HG02870 (cell line): ENCODE results near the gene ADGRD1.

Experiments used
- ATAC-seq: cut with Tn5 transposase; IDR thresholded peaks from one replicate; pipeline ENCODE4 v1.9.1; 2021; ENCODE audit warnings: mild to moderate bottlenecking, moderate library complexity; ENCODE audit not compliant: unreplicated experiment

Gene ADGRD1

GRCh38 chr12:131130311-131130911, 176.7 kb downstream of the ADGRD1 start:
- ATAC-seq, result no peak

GRCh38 chr12:131131077-131131807, 177.5 kb downstream of the ADGRD1 start:
- ATAC-seq, result no peak

GRCh38 chr12:131131808-131132117, 178.1 kb downstream of the ADGRD1 start:
- ATAC-seq, result no peak

- peak; percentile 76 for ATAC-seq
These were observed 178.6 kb downstream of the ADGRD1 start for GRCh38 chr12:131132118-131132892.

GRCh38 chr12:131133015-131133905, 179.6 kb downstream of the ADGRD1 start:
- no peak for ATAC-seq

GRCh38 chr12:131133994-131134393, 180.3 kb downstream of the ADGRD1 start:
- ATAC-seq, result no peak

- no peak for ATAC-seq
These were observed 181.0 kb downstream of the ADGRD1 start for GRCh38 chr12:131134523-131135310.

GRCh38 chr12:131135311-131135785, 181.6 kb downstream of the ADGRD1 start:
- no peak for ATAC-seq

GRCh38 chr12:131135786-131136538, 182.3 kb downstream of the ADGRD1 start:
- ATAC-seq, result no peak

- ATAC-seq, result no peak
These were observed 182.8 kb downstream of the ADGRD1 start for GRCh38 chr12:131136539-131136872.

- ATAC-seq, result no peak
These were observed 183.5 kb downstream of the ADGRD1 start for GRCh38 chr12:131137009-131137835.

GRCh38 chr12:131137836-131138637, 184.3 kb downstream of the ADGRD1 start:
- ATAC-seq, result no peak

- ATAC-seq, result no peak
These were observed 185.1 kb downstream of the ADGRD1 start for GRCh38 chr12:131138638-131139362.

GRCh38 chr12:131139363-131140068, 185.8 kb downstream of the ADGRD1 start:
- no peak for ATAC-seq

- ATAC-seq, result no peak
These were observed 186.3 kb downstream of the ADGRD1 start for GRCh38 chr12:131140069-131140435.

- no peak for ATAC-seq
These were observed 187.0 kb downstream of the ADGRD1 start for GRCh38 chr12:131140697-131141096.

- ATAC-seq, result no peak
These were observed 187.8 kb downstream of the ADGRD1 start for GRCh38 chr12:131141514-131141913.
